ENCODE measurements around the gene IBA57.

The IBA57 gene

DNA sequence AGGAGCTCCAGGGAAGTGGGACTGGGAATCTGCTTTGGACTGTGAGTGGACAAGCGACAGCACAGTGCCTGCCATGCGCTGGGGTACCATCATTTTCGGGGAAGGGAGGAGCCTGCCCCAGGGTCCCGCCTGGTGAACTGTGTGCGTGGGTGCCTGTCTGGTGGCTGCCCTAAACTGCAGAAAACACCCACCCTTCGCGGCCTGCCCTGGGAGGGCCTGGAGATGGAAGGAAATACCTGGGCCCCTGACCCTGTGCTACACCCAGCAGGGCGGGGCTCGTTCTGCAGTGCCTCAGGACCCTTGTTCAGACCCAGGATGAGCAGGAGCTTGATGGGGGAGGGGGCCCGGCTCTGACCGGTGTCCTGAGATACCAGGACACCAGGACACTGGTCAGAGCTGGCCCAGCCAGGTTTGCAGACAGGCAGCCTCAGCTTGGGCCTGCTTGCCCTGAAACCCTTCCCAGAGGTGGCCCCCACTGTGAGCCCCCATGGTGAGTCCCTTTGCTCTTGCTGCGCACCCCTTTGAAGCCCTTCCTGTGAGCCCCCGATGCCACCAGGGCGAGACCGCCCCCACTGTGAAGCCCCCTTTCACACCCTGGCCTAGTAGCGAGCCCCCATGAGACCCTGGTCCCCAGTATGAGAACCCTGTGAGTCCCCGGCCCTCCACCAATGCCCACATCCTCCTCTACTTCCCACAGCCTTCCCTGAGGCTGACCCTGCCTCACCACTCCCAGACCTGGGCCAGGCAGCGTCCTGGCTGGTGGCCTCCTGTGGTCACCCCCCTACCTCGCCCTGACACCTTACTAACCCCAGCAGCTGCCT lies 13.3 kb upstream of the IBA57 start:
- Histone ChIP-seq H2BK15ac (ENCODE audit: low read depth, poor library complexity, severe bottlenecking) (no peak overlapping the region), H2AFZ (ENCODE audit: low read depth, low read length) (no peak overlapping the region), H3K27me3 (ENCODE audit: control insufficient read depth in 1 of 2, insufficient read depth in 1 of 2, low read length in 2 of 2) (no peaks in the 10 kb centered on the region), H3K4me1 (ENCODE audit: control insufficient read depth, insufficient read depth, low read depth, low read length) (peaks cover 30% of the 10 kb centered on the region), H3K9me3 (ENCODE audit: control insufficient read depth, low read length) (no peaks in the 10 kb centered on the region), H2AK5ac (ENCODE audit: low read length, severe bottlenecking) (no peak overlapping the region), H3K18ac (ENCODE audit: low read depth in 1 of 2, low read length in 2 of 2) (no peak overlapping the region), H3K27ac (ENCODE audit: low read length, poor library complexity, severe bottlenecking) (no peak overlapping the region), H3K79me1 (replicated peaks; ENCODE audit: low read length, poor library complexity, severe bottlenecking) (peaks cover 31% of the 10 kb centered on the region), H3K23ac (ENCODE audit: low read length in 2 of 2) (no peak overlapping the region), H3K4me2 (ENCODE audit: low read length, poor library complexity, severe bottlenecking) (no peak overlapping the region), H2BK5ac (ENCODE audit: low read depth, low read length, poor library complexity, severe bottlenecking) (no peak overlapping the region), H2BK12ac (ENCODE audit: low read length in 2 of 2) (no peak overlapping the region), H4K8ac (ENCODE audit: low read length) (no peak overlapping the region), H3K4me3 (ENCODE audit: insufficient read depth in 1 of 2, low read depth in 1 of 2, low read length in 2 of 2) (no peak overlapping the region), H3K36me3 (ENCODE audit: control insufficient read depth in 1 of 2, insufficient read depth in 2 of 2, low read depth in 1 of 2, low read length in 2 of 2) (peaks cover 16 to 65% of the 10 kb centered on the region in 2 experiments), H3K4ac (ENCODE audit: low read depth in 1 of 2, low read length in 2 of 2) (no peak overlapping the region), H3K14ac (ENCODE audit: low read length in 2 of 2) (no peak overlapping the region), H4K91ac (ENCODE audit: low read length) (no peak overlapping the region), H2BK120ac (ENCODE audit: low read depth, low read length) (no peak overlapping the region), H3K9ac (ENCODE audit: low read length) (peak overlapping the region; percentile 77)
- no peak for DNase-seq
- 92% methylated on average over 17 of the region's 19 CpGs for WGBS

DNA sequence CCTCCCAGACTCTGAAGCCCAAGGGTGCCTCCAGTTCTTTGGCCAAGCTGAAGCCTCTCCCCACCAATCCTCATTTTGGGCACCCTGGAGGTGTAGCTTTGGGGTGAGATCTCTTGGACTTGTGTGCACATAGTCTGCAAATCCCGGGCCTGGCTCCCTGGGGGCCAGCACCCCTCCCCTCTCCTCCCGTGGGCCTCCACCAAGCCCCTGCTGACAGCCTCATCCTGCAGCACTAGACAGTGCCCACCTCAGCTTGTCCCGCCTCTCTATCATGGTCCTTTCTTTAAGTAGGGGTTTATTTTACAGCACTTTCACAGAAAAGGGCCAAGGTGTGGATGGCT lies 12.7 kb upstream of the IBA57 start:
- Histone ChIP-seq H3K9me3 (ENCODE audit: control insufficient read depth, low read length) (no peaks in the 10 kb centered on the region), H3K9ac (ENCODE audit: low read length) (no peak overlapping the region), H3K27me3 (ENCODE audit: control insufficient read depth in 1 of 2, insufficient read depth in 1 of 2, low read length in 2 of 2) (no peaks in the 10 kb centered on the region), H3K4ac (ENCODE audit: low read depth in 1 of 2, low read length in 2 of 2) (no peak overlapping the region), H3K14ac (ENCODE audit: low read length in 2 of 2) (no peak overlapping the region), H3K23ac (ENCODE audit: low read length in 2 of 2) (no peak overlapping the region), H4K8ac (ENCODE audit: low read length) (no peak overlapping the region), H2BK15ac (ENCODE audit: low read depth, poor library complexity, severe bottlenecking) (no peak overlapping the region), H3K79me1 (replicated peaks; ENCODE audit: low read length, poor library complexity, severe bottlenecking) (peaks cover 25% of the 10 kb centered on the region), H2BK120ac (ENCODE audit: low read depth, low read length) (no peak overlapping the region), H3K18ac (ENCODE audit: low read depth in 1 of 2, low read length in 2 of 2) (no peak overlapping the region), H3K4me2 (ENCODE audit: low read length, poor library complexity, severe bottlenecking) (no peak overlapping the region), H3K36me3 (ENCODE audit: control insufficient read depth in 1 of 2, insufficient read depth in 2 of 2, low read depth in 1 of 2, low read length in 2 of 2) (peaks cover 10 to 62% of the 10 kb centered on the region in 2 experiments), H3K4me1 (ENCODE audit: control insufficient read depth, insufficient read depth, low read depth, low read length) (peaks cover 30% of the 10 kb centered on the region), H3K27ac (ENCODE audit: low read length, poor library complexity, severe bottlenecking) (no peak overlapping the region), H2BK12ac (ENCODE audit: low read length in 2 of 2) (no peak overlapping the region), H2BK5ac (ENCODE audit: low read depth, low read length, poor library complexity, severe bottlenecking) (no peak overlapping the region), H2AK5ac (ENCODE audit: low read length, severe bottlenecking) (no peak overlapping the region), H3K4me3 (ENCODE audit: insufficient read depth in 1 of 2, low read depth in 1 of 2, low read length in 2 of 2) (no peak overlapping the region), H2AFZ (ENCODE audit: low read depth, low read length) (no peak overlapping the region), H4K91ac (ENCODE audit: low read length) (no peak overlapping the region)
- no peak for DNase-seq
- 86% methylated on average over 1 of the region's 3 CpGs for WGBS

DNA sequence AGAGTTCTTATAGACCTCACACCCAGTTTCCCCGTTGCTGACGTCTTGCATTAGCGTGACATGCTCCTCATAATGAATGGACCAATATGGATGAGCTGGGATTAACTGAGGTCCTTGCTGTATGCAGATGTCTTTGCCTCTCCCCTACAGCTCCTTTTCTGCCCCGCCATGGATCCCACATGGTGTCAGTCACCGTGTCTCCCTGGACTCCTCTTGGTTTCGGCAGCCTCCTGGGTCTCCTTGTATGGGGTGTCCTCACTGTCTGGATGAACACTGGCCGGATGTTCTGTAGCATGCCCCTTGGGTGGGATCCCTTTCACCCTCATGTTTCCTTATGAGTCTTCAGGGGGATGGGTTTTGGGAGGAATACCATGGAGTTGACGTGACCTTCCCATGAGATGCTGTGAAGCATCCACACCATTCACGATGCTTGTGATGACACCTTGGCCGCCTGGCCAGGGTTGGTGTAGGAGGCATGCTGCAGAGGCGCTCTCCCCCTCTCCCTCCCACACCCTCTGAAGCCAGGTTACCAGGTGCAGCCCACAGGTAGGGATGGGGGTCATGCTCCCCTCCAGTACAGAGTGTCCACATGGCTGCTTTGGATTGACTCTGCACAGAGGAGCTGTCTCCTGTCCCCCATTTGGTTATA lies 11.5 kb upstream of the IBA57 start:
- Histone ChIP-seq H3K27me3 (ENCODE audit: control insufficient read depth in 1 of 2, insufficient read depth in 1 of 2, low read length in 2 of 2) (peaks cover 0 to 6% of the 10 kb centered on the region in 2 experiments), H2AK5ac (ENCODE audit: low read length, severe bottlenecking) (no peak overlapping the region), H3K27ac (ENCODE audit: low read length, poor library complexity, severe bottlenecking) (no peak overlapping the region), H4K8ac (ENCODE audit: low read length) (no peak overlapping the region), H3K23ac (ENCODE audit: low read length in 2 of 2) (peak overlapping the region in 1 of 2 experiments; percentile 27), H3K9me3 (ENCODE audit: control insufficient read depth, low read length) (no peaks in the 10 kb centered on the region), H3K36me3 (ENCODE audit: control insufficient read depth in 1 of 2, insufficient read depth in 2 of 2, low read depth in 1 of 2, low read length in 2 of 2) (peaks cover 0 to 58% of the 10 kb centered on the region in 2 experiments), H3K4me2 (ENCODE audit: low read length, poor library complexity, severe bottlenecking) (no peak overlapping the region), H3K4ac (ENCODE audit: low read depth in 1 of 2, low read length in 2 of 2) (no peak overlapping the region), H3K79me1 (replicated peaks; ENCODE audit: low read length, poor library complexity, severe bottlenecking) (peaks cover 15% of the 10 kb centered on the region), H3K14ac (ENCODE audit: low read length in 2 of 2) (no peak overlapping the region), H3K4me1 (ENCODE audit: control insufficient read depth, insufficient read depth, low read depth, low read length) (peaks cover 27% of the 10 kb centered on the region), H2BK15ac (ENCODE audit: low read depth, poor library complexity, severe bottlenecking) (no peak overlapping the region), H2BK120ac (ENCODE audit: low read depth, low read length) (no peak overlapping the region), H2BK12ac (ENCODE audit: low read length in 2 of 2) (no peak overlapping the region), H3K18ac (ENCODE audit: low read depth in 1 of 2, low read length in 2 of 2) (no peak overlapping the region), H4K91ac (ENCODE audit: low read length) (peak overlapping the region; percentile 80), H2AFZ (ENCODE audit: low read depth, low read length) (no peak overlapping the region), H3K4me3 (ENCODE audit: insufficient read depth in 1 of 2, low read depth in 1 of 2, low read length in 2 of 2) (no peak overlapping the region), H2BK5ac (ENCODE audit: low read depth, low read length, poor library complexity, severe bottlenecking) (no peak overlapping the region), H3K9ac (ENCODE audit: low read length) (no peak overlapping the region)
- WGBS, result 92% methylated on average over 11 of the region's 11 CpGs
- DNase-seq, result no peak

DNA sequence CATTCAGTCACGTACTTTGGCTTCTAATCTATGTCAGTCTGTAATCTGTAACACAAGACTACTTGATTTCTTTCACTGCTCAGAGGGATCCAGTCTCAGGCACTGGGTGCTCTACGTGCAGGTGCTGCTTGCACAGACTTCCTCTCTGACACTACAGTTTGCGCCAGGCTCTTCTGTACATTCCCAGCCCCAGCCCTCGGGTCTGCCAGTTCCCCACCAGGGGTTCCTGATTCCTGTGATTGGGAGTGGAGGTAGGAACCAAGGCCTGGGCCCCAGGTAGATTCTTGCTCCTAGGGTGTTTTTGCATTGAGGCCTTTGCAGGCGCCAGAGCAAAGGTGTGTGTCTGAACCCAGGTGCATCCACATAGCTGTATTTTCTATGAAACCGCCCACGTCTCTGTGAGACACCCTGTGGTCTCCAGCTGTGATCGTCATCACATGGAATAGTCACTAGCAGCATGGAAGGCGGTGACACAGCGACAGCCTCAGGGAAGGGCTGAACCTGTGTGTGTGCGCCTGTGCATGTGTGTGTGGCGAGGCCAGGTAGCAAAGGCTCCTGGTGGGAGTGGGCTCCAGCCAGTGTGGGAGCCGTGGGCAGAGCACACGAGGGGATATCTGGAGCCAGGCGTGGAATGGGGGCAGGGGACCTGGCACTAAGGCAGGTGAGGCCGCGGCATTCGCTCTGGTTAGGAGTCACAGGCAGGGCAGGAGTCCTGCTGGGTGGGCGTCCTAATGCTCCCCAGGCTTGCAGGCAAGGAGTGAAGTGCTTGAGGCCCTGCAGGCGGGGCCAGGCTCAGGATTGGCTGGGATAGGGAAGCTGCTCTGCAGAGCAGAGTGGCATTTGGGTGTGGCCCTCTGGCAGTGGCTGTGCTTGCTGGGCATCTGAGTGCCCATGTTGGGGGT lies 10.7 kb upstream of the IBA57 start:
- Histone ChIP-seq H3K79me1 (replicated peaks; ENCODE audit: low read length, poor library complexity, severe bottlenecking) (peaks cover 10% of the 10 kb centered on the region), H3K9me3 (ENCODE audit: control insufficient read depth, low read length) (no peaks in the 10 kb centered on the region), H3K4ac (ENCODE audit: low read depth in 1 of 2, low read length in 2 of 2) (no peak overlapping the region), H2BK5ac (ENCODE audit: low read depth, low read length, poor library complexity, severe bottlenecking) (no peak overlapping the region), H2BK12ac (ENCODE audit: low read length in 2 of 2) (no peak overlapping the region), H4K91ac (ENCODE audit: low read length) (no peak overlapping the region), H3K27ac (ENCODE audit: low read length, poor library complexity, severe bottlenecking) (no peak overlapping the region), H3K9ac (ENCODE audit: low read length) (no peak overlapping the region), H3K4me1 (ENCODE audit: control insufficient read depth, insufficient read depth, low read depth, low read length) (peaks cover 19% of the 10 kb centered on the region), H2AFZ (ENCODE audit: low read depth, low read length) (no peak overlapping the region), H3K18ac (ENCODE audit: low read depth in 1 of 2, low read length in 2 of 2) (no peak overlapping the region), H3K4me3 (ENCODE audit: insufficient read depth in 1 of 2, low read depth in 1 of 2, low read length in 2 of 2) (no peak overlapping the region), H2AK5ac (ENCODE audit: low read length, severe bottlenecking) (no peak overlapping the region), H2BK15ac (ENCODE audit: low read depth, poor library complexity, severe bottlenecking) (no peak overlapping the region), H2BK120ac (ENCODE audit: low read depth, low read length) (no peak overlapping the region), H3K4me2 (ENCODE audit: low read length, poor library complexity, severe bottlenecking) (no peak overlapping the region), H4K8ac (ENCODE audit: low read length) (no peak overlapping the region), H3K36me3 (ENCODE audit: control insufficient read depth in 1 of 2, insufficient read depth in 2 of 2, low read depth in 1 of 2, low read length in 2 of 2) (peaks cover 0 to 50% of the 10 kb centered on the region in 2 experiments), H3K14ac (ENCODE audit: low read length in 2 of 2) (no peak overlapping the region), H3K27me3 (ENCODE audit: control insufficient read depth in 1 of 2, insufficient read depth in 1 of 2, low read length in 2 of 2) (peaks cover 0 to 8% of the 10 kb centered on the region in 2 experiments), H3K23ac (ENCODE audit: low read length in 2 of 2) (no peak overlapping the region)
- WGBS, result 91% methylated on average over 19 of the region's 20 CpGs
- DNase-seq, result no peak

All from mesenchymal stem cell (in vitro differentiated cells and primary cell).